Nucleus accumbens (tissue), 56 donors: ENCODE measurements around the gene ECT2.
"Not testable (repeated sequence)": the region's sequence is repeated elsewhere in the genome, so short reads cannot be mapped to it uniquely, and the experiment has no call there.

ENCODE experiments used
- DNase-seq, 56 donors: peaks; one replicate each; lab custom pipeline; 2025; lab: John Stamatoyannopoulos, UW

The ECT2 gene

GRCh38 chr3:172855037-172855436, 104.5 kb downstream of the ECT2 start:
- no peak for DNase-seq

GRCh38 chr3:172856795-172857742, 106.5 kb downstream of the ECT2 start:
- no peak for DNase-seq

- no peak for DNase-seq
Measured at GRCh38 chr3:172859041-172859440, 108.5 kb downstream of the ECT2 start.

- DNase-seq: not testable (repeated sequence)
Measured at GRCh38 chr3:172866726-172867350, 116.3 kb downstream of the ECT2 start.

- DNase-seq: no peak
Measured at GRCh38 chr3:172868582-172869200, 118.2 kb downstream of the ECT2 start.

GRCh38 chr3:172869368-172869771, 118.8 kb downstream of the ECT2 start:
- DNase-seq: no peak

- DNase-seq: no peak
Measured at GRCh38 chr3:172869784-172870518, 119.4 kb downstream of the ECT2 start.
